GM21737 (cell line): ENCODE data around the gene FNIP2.
"Not testable (repeated sequence)": the region's sequence is repeated elsewhere in the genome, so short reads cannot be mapped to it uniquely, and the experiment has no call there.

ENCODE experiments used
- ATAC-seq: cut with Tn5 transposase; IDR thresholded peaks from one replicate; pipeline ENCODE4 v1.9.1; 2021; ENCODE audit warnings: mild to moderate bottlenecking, moderate library complexity; ENCODE audit not compliant: unreplicated experiment

Gene FNIP2

GRCh38 chr4:158865520-158866177, 96.8 kb downstream of the FNIP2 start:
- no peak for ATAC-seq

GRCh38 chr4:158869001-158869400, 100.2 kb downstream of the FNIP2 start:
- no peak for ATAC-seq

DNA sequence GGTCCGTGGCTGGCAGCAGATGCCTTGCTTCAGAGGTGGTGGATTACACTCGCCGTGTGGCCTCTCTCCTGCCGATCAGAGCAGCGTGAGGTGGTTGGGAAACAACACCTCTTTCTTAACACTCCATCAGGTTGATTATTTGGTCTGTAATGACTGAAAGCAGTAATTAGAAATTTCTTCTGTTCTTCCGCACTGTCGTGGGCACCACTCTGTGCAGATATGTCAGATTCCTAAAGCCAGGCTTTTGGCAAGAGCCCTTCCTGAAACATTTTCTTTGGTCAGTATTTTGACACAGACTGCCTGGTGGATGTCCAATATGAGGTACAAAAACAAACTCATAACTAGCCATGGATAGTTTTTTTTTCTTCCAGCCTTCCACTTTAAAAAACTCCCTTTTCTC, 100.9 kb downstream of the FNIP2 start:
- no peak for ATAC-seq

GRCh38 chr4:158870282-158870625, 101.4 kb downstream of the FNIP2 start:
- ATAC-seq, result no peak

DNA sequence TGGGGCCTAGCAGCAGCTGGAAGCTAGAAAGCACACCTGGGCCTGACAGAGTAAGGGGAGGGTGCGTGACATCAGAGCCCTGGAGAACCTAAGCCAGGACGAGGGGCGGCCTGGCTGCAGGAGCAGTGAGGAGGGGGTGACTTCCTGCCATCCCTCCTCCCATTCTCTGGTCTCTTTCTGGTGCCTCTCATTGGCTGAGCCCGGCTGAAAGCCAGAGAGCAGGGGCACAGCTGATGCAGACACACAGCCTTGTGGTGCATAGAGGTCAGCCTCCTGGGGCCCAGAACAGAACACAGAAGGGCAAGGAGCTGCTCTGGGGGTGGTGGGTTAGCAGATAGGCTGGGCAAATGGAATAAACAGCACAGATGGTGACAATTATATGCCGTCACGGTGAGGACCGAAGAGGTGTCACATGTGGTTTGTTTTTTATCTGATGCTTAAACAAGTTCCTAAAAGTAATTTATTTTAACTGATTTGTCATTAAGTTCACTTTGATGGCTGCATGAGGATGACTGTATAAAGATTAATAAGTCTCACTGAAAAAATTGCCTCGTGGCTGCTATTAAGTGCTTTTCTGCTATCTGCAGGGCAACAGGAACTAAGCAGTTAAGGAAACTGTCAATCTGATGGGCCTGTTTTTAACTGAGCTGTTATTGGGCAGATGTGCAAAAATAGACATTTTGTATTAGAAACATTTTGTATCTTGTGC, 102.0 kb downstream of the FNIP2 start:
- no peak for ATAC-seq

- no peak for ATAC-seq
Observed at GRCh38 chr4:158871335-158871724, 102.5 kb downstream of the FNIP2 start.

DNA sequence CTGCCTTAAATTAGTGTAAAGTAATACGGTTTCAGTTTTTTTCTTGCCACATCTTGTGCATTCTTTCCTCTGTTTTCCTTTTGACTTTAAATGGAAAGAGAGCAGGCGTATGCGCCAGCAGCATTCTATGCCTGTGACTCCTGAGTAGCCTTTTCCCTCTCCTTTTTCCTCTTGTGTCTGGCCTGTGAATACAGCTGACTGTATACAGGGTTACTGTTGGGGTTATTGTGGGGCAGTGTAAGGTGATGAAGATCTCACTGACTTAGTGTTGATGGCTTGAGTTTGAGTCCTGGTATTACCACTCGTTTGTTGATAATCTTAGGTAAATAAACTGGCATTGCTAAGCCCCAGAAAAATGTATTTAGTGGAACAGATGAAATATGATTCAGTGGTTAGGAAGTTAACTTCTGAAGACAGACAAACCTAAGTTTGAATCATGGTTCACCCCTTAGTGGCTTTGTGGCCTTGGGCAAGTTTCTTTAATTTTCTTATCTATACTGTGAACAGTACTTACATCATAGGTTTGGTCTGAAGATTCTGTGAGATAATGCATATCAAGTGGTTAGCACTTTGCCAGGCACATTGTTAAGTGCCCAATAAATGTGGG, 105.1 kb downstream of the FNIP2 start:
- ATAC-seq, result no peak

- no peak for ATAC-seq
Observed at GRCh38 chr4:158875026-158875425, 106.2 kb downstream of the FNIP2 start.

- ATAC-seq, result no peak
Observed at GRCh38 chr4:158875455-158875854, 106.6 kb downstream of the FNIP2 start.

GRCh38 chr4:158877069-158877468, 108.2 kb downstream of the FNIP2 start:
- ATAC-seq, result no peak

DNA sequence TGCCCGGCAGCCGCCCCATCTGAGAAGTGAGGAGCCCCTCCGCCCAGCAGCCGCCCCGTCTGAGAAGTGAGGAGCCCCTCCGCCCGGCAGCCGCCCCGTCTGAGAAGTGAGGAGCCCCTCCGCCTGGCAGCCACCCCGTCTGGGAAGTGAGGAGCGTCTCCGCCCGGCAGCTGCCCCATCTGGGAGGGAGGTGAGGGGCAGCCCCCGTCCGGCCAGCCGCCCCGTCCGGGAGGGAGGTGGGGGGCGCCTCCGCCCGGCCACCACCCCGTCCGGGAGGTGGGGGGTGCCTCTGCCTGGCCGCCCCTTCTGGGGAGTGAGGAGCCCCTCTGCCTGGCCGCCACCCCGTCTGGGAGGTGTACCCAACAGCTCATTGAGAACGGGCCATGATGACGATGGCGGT, 113.3 kb downstream of the FNIP2 start:
- not testable (repeated sequence) for ATAC-seq

DNA sequence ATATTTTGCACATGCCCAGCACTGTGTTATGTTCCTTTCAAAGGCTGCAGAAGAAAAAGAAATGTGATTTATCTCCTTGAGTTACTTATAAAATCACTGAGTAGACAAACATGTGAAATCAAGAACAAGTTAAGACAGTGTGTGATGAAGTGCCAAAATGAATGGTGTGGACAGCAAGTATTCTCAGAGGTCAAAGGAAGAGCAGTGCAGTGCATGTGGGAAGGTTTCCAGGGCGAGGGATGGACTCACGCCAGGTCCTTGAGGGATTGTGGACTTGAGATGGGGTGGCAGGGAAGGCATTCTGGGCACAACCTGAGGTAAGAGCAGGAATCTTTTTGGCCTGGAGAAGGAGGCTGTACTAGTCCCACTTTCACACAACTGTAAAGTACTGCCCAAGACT, 115.5 kb downstream of the FNIP2 start:
- ATAC-seq, result no peak

DNA sequence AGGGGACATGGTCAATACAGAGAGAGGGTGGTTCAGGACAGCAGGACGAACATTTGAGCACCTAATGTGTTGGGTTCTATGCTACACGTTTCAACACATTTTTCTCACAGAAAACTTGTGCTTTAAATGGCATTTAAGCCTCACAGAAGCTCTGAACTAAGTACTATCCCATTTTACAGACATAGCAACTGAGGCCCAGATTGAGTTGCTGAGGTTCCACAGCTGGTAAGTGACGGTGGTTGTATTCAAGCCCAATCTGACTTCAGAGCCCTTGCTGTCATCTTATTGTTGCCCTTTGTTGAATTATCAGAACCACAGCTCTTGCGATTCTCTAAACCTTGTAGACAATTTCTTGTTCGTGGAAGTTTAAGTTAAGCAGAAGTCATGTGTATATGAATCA, 116.7 kb downstream of the FNIP2 start:
- ATAC-seq, result no peak

GRCh38 chr4:158890294-158890693, 121.5 kb downstream of the FNIP2 start:
- ATAC-seq, result no peak

DNA sequence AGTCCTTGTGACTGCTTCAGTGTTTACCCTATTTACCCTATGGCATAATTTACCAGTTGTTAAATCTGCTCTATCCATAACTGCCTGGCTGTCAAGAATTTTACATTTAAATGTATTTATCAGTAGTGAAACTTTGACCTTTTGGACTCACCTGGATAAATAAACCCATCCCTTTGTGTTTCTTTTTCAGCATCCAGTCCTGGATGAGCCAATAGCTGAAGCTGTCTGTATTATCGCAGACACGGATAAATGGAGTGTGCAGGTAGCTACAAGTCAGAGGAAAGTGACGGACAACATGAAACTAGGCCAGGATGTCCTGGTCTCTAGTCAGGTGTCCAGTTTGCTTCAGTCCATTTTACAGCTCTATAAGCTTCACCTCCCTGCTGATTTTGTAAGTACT, 122.4 kb downstream of the FNIP2 start:
- ATAC-seq, result no peak

DNA sequence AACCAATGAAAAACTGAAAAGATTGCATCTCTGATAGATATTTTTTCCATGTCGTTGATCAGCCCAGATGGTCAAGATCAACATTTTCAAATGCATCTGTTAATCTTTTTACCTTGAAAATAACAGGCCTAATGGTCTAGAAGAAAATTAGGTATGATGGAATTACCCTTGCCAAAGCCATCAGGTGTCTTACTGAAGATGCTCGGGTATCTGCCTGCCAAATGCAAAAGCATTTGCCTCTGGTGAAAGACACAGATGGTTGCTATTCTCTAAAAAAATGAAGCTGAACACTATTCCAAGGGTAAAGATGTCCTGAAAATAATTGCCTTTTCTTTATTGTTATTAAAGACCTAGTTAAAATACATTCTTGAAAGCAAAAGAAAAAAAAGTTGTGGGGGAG, 126.0 kb downstream of the FNIP2 start:
- no peak for ATAC-seq

- ATAC-seq, result no peak
Observed at GRCh38 chr4:158895797-158896576, 127.2 kb downstream of the FNIP2 start.

- not testable (repeated sequence) for ATAC-seq
Observed at GRCh38 chr4:158896577-158897238, 127.9 kb downstream of the FNIP2 start.

- ATAC-seq, result not testable (repeated sequence)
Observed at GRCh38 chr4:158900408-158900807, 131.6 kb downstream of the FNIP2 start.

DNA sequence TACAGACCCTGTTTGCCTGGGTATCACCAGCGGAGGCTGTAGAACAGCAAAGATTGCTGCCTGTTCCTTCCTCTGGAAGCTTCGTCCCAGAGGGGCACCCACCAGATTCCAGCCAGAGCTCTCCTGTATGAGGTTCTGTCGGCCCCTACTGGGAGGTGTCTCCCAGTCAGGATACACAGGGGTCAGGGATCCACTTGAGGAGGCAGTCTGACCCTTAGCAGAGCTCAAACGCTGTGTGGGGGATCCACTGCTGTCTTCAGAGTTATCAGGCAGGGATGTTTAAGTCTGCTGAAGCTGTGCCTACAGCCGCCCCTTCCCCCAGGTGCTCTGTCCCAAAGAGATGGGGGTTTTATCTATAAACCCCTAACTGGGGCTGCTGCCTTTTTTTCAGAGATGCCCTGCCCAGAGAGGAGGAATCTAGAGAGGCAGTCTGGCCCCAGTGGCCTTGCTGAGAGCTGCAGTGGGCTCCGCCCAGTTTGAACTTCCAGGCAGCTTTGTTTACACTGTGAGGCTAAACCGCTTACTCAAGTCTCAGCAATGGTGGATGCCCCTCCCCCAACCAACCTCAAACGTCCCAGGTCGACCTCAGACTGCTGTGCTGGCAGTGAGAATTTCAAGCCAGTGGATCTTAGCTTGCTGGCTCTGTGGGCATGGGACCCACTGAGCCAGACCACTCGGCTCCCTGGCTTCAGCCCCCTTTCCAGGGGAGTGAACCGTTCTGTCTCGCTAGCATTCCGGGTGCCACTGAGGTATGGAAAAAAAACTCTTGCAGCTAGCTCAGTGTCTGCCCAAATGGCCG, 133.7 kb downstream of the FNIP2 start:
- ATAC-seq, result not testable (repeated sequence)
